Measurements from ENCODE around the gene MB. TPM values are rescaled to one million over a fixed set of nuclear protein-coding genes. Genes with fewer than 3 reads are reported as not detected.

Gene MB
- total RNA-seq, 2 experiments from 2014 or later: not detected

DNA sequence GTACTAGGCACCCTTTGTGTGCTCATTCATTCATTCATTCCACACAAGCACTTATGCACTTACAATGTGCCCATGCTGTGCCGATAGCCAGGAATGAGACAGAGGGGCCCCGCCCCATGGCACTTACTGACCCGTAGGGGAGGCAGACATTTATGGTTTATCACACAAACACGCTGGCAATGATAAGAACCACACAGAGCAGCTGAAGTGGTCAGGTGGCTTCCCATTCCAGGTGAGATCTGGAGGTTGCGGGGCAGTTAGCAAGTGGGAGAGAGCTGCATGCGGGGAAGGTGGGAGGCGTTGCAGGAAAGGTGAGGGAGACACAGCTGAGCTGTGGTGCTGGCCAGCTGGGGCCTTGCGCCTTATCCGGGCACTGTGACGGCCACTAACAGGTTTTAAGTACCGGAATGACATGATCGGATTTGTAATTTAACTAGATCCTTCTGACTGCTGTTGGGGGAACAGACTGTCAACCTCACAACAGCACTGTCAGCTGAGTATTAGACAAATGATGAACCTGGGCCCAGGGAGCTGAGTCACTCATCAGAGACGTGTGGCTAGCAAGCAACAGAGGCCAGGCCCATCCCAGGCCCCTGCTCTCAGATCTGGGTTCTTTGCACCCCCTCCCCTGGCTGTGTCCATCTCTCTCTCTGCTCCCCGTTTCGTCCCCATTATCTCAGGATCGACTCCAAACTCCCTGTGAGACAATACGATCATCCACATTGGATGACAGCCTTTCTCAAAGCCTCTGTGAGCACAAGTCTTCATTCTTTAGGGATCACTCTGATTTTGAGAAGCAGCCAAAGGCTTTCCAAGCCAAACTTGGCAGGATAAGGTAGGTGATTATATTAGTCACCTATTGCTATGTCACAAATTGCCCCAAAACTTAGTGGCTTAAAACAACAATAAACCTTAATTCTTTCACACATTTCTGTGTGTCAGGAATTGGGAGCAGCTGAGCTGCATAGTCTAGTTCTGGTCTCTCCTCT lies 48.1 kb downstream of the MB start:
- DNase-seq (ENCODE audit: low spot score): no peak
- Histone ChIP-seq H3K27ac (ENCODE audit: low read depth, low read length, poor library complexity, severe bottlenecking) (no peak overlapping the region), H3K4me1 (ENCODE audit: insufficient read depth, low read length, poor library complexity, severe bottlenecking) (no peaks in the 10 kb centered on the region), H3K79me2 (ENCODE audit: insufficient read depth, low read depth, low read length) (no peaks in the 10 kb centered on the region), H3K9me3 (ENCODE audit: low read length) (no peaks in the 10 kb centered on the region), H3K9me2 (ENCODE audit: insufficient read depth, low read length) (no peaks in the 10 kb centered on the region), H3K4me3 (ENCODE audit: low read depth, low read length, poor library complexity, severe bottlenecking) (no peak overlapping the region), H3K4me2 (ENCODE audit: low read length) (no peak overlapping the region), H2AFZ (ENCODE audit: low read length) (no peak overlapping the region), H3K36me3 (ENCODE audit: insufficient read depth, low read length) (no peaks in the 10 kb centered on the region), H4K20me1 (ENCODE audit: insufficient read depth, low read length) (no peaks in the 10 kb centered on the region)
- ChIA-PET CTCF (ENCODE audit: unreplicated experiment) (no interaction called here), POLR2A (no interaction called here)
- BruUV-seq (replicated peaks): no TSS peak
- intact Hi-C loops (cut with micrococcal nuclease; ENCODE audit: unreplicated experiment): no loop called here
- TF ChIP-seq, protein P1, sequence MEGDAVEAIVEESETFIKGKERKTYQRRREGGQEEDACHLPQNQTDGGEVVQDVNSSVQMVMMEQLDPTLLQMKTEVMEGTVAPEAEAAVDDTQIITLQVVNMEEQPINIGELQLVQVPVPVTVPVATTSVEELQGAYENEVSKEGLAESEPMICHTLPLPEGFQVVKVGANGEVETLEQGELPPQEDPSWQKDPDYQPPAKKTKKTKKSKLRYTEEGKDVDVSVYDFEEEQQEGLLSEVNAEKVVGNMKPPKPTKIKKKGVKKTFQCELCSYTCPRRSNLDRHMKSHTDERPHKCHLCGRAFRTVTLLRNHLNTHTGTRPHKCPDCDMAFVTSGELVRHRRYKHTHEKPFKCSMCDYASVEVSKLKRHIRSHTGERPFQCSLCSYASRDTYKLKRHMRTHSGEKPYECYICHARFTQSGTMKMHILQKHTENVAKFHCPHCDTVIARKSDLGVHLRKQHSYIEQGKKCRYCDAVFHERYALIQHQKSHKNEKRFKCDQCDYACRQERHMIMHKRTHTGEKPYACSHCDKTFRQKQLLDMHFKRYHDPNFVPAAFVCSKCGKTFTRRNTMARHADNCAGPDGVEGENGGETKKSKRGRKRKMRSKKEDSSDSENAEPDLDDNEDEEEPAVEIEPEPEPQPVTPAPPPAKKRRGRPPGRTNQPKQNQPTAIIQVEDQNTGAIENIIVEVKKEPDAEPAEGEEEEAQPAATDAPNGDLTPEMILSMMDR (conservative IDR thresholded peaks at IDR 0.05; ENCODE audit: low read length): no peak
- no peak for TF ChIP-seq EZH2phosphoT487 (IDR thresholded peaks at IDR 0.05; ENCODE audit: borderline replicate concordance, low read depth, low read length)

DNA sequence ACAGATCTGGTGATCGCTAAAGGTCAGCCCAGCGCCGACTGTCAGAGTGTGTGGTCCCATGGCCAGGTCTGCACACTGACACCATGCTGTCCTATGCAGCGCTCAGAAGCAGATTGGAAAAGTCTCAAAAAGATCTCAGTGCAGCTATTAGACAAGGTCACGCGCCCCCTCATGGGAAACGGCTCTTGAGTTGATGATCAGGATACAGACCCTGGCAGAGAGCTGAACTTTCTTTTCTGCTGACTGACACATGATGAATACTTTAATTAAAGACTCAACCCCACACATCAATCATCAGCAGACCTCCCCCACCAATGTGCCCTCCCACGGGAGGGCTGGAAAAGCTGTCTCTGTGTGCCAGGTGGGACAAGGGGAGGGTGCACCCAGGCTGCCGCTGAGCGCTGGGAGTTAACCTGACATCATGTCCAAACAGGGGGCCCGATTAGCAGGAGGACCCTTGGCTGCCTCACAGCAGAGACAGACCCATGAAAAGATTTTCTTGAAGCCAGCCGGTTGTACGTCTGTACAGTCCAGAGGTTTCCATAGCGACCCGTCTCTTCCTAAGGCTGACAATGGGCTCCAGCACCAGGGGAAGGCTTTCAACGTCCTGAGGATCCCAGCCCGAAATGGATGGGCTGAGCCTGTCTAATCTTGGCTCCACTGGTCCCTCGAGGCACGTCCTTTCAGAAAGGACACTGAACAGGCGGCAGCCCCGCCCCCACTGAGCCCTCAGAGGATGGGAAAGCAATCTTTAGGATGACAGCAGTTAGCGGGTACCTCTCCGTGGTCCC lies 49.6 kb downstream of the MB start:
- no peak for DNase-seq (ENCODE audit: low spot score)
- intact Hi-C loops (cut with micrococcal nuclease; ENCODE audit: unreplicated experiment): no loop called here
- Histone ChIP-seq H3K27ac (ENCODE audit: low read depth, low read length, poor library complexity, severe bottlenecking) (no peak overlapping the region), H3K4me2 (ENCODE audit: low read length) (no peak overlapping the region), H2AFZ (ENCODE audit: low read length) (no peak overlapping the region), H4K20me1 (ENCODE audit: insufficient read depth, low read length) (no peaks in the 10 kb centered on the region), H3K4me1 (ENCODE audit: insufficient read depth, low read length, poor library complexity, severe bottlenecking) (no peaks in the 10 kb centered on the region), H3K9me2 (ENCODE audit: insufficient read depth, low read length) (no peaks in the 10 kb centered on the region), H3K9me3 (ENCODE audit: low read length) (no peaks in the 10 kb centered on the region), H3K36me3 (ENCODE audit: insufficient read depth, low read length) (no peaks in the 10 kb centered on the region), H3K4me3 (ENCODE audit: low read depth, low read length, poor library complexity, severe bottlenecking) (no peak overlapping the region), H3K79me2 (ENCODE audit: insufficient read depth, low read depth, low read length) (no peaks in the 10 kb centered on the region)
- TF ChIP-seq, protein P1 (conservative IDR thresholded peaks at IDR 0.05; ENCODE audit: low read length): no peak
- TF ChIP-seq EZH2phosphoT487 (IDR thresholded peaks at IDR 0.05; ENCODE audit: borderline replicate concordance, low read depth, low read length): no peak
- ChIA-PET CTCF (ENCODE audit: unreplicated experiment) (no interaction called here), POLR2A (no interaction called here)
- BruUV-seq (replicated peaks): no TSS peak

Data from OCI-LY7 (cell line).